ENCODE data around the gene CPNE9. TPM values are rescaled to one million over a fixed set of nuclear protein-coding genes. Genes with fewer than 3 reads are reported as not detected.

The CPNE9 gene
- total RNA-seq, 4 donors from 2014 or later: 0.49 to 3.4 (median 2.1) TPM

DNA sequence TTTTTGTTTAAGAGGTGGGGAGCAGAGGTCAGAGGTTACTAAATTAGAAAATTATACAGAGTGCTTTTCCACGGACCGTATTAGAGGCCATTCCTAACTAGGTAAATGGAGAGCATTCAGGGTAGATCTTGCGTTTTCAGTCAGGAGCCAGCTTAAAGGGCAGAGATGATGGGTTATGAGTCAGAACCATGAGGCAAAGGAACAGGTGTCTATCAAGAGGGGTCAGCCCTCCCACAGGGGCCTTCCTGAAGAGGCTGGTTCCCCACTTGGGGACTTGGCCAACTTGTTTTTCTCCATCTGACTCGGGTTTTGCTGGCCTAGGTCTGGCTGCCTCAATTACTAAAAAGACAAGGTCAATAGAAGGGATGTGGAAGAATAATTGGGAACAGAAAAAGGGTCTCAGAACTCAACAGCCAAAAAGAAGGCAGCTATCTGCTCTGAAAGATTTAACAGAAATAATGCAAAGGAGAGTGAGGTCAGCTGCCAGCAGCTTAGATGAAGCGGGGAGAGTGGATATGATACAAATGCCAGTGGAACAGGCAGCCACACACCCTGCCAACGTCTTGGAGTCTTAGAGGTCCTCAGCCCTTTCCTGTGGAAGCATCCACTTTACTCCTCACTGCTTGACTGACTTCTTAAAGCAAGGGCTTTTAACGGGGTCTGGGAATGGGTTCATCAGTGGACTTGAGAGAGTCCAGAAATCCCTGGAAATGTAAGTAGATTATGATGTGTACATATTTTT, 36.8 kb upstream of the CPNE9 start:
- Histone ChIP-seq H3K36me3 (peaks cover 98% of the 10 kb centered on the region), H3K27me3 (no peaks in the 10 kb centered on the region), H3K27ac (no peak overlapping the region), H3K9me3 (no peaks in the 10 kb centered on the region), H3K4me1 (no peaks in the 10 kb centered on the region), H3K4me3 (no peak overlapping the region)
- TF ChIP-seq POLR2AphosphoS5 (IDR thresholded peaks at IDR 0.05) (no peak), POLR2A (IDR thresholded peaks at IDR 0.05) (no peak), EP300 (IDR thresholded peaks at IDR 0.05) (no peak)
- TF ChIP-seq, protein P1, sequence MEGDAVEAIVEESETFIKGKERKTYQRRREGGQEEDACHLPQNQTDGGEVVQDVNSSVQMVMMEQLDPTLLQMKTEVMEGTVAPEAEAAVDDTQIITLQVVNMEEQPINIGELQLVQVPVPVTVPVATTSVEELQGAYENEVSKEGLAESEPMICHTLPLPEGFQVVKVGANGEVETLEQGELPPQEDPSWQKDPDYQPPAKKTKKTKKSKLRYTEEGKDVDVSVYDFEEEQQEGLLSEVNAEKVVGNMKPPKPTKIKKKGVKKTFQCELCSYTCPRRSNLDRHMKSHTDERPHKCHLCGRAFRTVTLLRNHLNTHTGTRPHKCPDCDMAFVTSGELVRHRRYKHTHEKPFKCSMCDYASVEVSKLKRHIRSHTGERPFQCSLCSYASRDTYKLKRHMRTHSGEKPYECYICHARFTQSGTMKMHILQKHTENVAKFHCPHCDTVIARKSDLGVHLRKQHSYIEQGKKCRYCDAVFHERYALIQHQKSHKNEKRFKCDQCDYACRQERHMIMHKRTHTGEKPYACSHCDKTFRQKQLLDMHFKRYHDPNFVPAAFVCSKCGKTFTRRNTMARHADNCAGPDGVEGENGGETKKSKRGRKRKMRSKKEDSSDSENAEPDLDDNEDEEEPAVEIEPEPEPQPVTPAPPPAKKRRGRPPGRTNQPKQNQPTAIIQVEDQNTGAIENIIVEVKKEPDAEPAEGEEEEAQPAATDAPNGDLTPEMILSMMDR (IDR thresholded peaks at IDR 0.05): no peak
- no peak for DNase-seq (ENCODE audit: low spot score in 2 of 2)
- WGBS: 81% methylated on average over 7 of the region's 7 CpGs

DNA sequence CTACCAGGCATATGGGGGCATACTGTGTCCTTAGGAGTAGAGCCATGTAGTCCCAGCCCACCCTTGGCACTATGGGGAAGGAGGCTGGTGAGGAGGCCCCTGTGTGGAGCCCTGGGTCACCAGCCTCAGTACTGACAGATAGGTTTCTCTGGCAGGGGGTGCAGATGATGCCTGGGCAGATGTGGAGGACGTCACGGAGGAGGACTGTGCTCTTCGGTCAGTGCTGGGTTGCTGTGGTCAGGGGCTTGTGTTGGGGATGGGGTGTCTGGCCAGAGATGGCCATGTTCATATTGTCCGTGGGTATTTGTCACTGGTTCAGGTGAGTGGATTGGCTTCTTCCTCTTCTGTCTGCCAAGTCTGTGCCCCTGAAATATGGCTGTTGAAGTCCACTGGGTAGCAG, 34.4 kb upstream of the CPNE9 start:
- Histone ChIP-seq H3K27me3 (no peaks in the 10 kb centered on the region), H3K4me3 (no peak overlapping the region), H3K4me1 (no peaks in the 10 kb centered on the region), H3K27ac (no peak overlapping the region), H3K36me3 (peaks cover 98% of the 10 kb centered on the region), H3K9me3 (no peaks in the 10 kb centered on the region)
- TF ChIP-seq POLR2A (IDR thresholded peaks at IDR 0.05): no peak
- TF ChIP-seq, protein P1 (IDR thresholded peaks at IDR 0.05): no peak
- TF ChIP-seq POLR2AphosphoS5 (IDR thresholded peaks at IDR 0.05): no peak
- TF ChIP-seq EP300 (IDR thresholded peaks at IDR 0.05): no peak
- no peak for DNase-seq (ENCODE audit: low spot score in 2 of 2)
- WGBS: 98% methylated on average over 4 of the region's 4 CpGs

DNA sequence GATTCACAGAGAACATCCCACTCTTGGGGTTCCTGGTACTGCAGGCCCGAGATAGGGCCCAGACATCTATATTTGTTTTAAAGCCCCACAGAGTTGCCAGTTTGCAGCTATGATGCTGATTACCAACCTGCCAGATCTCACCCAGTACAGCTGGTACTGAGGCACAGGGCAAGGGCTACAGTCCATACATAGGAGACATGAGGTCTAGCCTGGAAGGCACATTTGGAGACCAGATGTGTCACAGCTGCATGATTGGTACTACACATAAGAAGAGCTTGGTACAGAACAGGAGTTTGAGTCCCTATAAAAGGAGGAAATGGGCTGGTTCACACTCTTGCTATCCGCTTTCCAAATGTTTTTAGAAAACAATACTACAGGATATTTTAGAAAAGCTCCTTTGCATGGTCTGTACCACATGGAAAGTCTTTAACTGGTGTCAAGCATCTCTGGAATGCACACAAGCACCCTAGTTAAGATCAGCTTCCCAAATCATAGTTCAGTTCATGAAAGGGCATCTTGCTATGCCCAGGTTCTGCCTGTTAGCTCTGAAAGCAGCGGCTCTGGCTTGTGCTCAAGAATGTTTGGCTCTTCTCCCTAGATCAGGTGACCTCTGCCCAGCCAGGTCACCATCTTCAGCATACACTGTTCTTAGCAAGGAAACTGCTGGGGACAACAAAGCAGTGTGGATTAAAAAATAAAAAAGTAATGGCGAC, 33.8 kb upstream of the CPNE9 start:
- H3K27ac ChIP-seq: no peak overlapping the region

DNA sequence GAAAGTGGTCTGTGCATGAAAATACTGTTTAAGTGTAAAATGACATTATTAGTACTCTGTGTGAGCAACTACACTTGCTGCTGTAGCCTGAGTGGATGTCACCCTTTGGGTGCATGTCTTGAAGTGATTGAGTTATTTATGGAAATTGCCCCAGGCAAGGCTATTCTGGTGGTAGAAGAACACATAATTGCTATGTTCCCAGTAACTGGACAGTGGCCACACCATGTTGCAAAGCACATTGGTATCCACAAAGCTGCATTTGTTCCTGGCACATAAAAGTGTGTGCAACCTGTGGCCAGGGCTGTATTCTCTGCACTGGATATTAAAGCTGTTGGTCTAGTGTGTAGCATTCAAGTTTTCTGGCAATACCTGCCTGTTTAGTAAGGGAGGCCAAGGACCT, 30.6 kb upstream of the CPNE9 start:
- H3K4me1 ChIP-seq: no peaks in the 10 kb centered on the region
- peaks cover 97% of the 10 kb centered on the region for H3K36me3 ChIP-seq
- no peaks in the 10 kb centered on the region for H3K9me3 ChIP-seq
- H3K27me3 ChIP-seq: no peaks in the 10 kb centered on the region
- TF ChIP-seq POLR2AphosphoS5 (IDR thresholded peaks at IDR 0.05) (no peak), POLR2A (IDR thresholded peaks at IDR 0.05) (no peak), EP300 (IDR thresholded peaks at IDR 0.05) (no peak)
- TF ChIP-seq, protein P1 (IDR thresholded peaks at IDR 0.05): no peak
- DNase-seq (ENCODE audit: low spot score in 2 of 2): no peak
- H3K27ac ChIP-seq: no peak overlapping the region
- no peak overlapping the region for H3K4me3 ChIP-seq

More for the DNA sequence above, 33.8 kb upstream of the CPNE9 start:
- 66% methylated on average over 4 of the region's 4 CpGs for WGBS
- no peaks in the 10 kb centered on the region for H3K9me3 ChIP-seq
- H3K4me3 ChIP-seq: no peak overlapping the region
- H3K27me3 ChIP-seq: no peaks in the 10 kb centered on the region
- H3K4me1 ChIP-seq: no peaks in the 10 kb centered on the region
- TF ChIP-seq POLR2A (IDR thresholded peaks at IDR 0.05): no peak
- DNase-seq (ENCODE audit: low spot score in 2 of 2): no peak
- peaks cover 97% of the 10 kb centered on the region for H3K36me3 ChIP-seq

DNA sequence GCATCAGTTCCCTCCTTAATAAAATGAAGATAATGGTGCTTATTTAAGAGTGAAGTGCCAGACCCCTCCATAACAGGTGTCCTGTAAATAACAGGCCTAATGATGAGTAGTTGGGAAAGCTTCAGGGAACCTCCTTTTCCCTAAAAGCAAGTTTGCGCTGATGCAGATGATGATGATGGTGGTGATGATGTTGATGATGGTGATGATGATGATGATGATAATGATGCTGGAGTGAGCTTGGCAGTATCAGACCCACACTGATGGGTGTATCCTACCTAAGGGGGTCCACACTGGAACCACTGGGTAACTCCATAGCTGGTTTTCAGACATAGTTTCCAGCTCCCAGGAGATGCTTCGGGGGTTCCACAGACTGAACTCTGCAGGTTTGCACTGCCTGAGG, 29.9 kb upstream of the CPNE9 start:
- 100% methylated on average over 2 of the region's 2 CpGs for WGBS
- Histone ChIP-seq H3K27me3 (no peaks in the 10 kb centered on the region), H3K4me3 (no peak overlapping the region), H3K9me3 (no peaks in the 10 kb centered on the region), H3K36me3 (peaks cover 97% of the 10 kb centered on the region), H3K27ac (no peak overlapping the region), H3K4me1 (no peaks in the 10 kb centered on the region)
- TF ChIP-seq EP300 (IDR thresholded peaks at IDR 0.05) (no peak), POLR2A (IDR thresholded peaks at IDR 0.05) (no peak), POLR2AphosphoS5 (IDR thresholded peaks at IDR 0.05) (no peak)
- TF ChIP-seq, protein P1 (IDR thresholded peaks at IDR 0.05): no peak
- no peak for DNase-seq (ENCODE audit: low spot score in 2 of 2)
